HepG2 (cell line): ENCODE measurements around the gene BLOC1S4. TPM values are rescaled to one million over a fixed set of nuclear protein-coding genes. Genes with fewer than 3 reads are reported as not detected.

Experiments
- ARID3A ChIP-seq: IDR thresholded peaks from 2 replicates; pipeline ENCODE4 v1.6.1; 2012; ENCODE audit warnings: low read depth, low read length, improper control_type of control experiment
- ASH2L ChIP-seq: fragments of 300-600, 200-600 bp; sonication (generic); IDR thresholded peaks from 2 replicates; pipeline ENCODE4 v1.7.0; 2017; ENCODE audit warnings: low read depth, mild to moderate bottlenecking, moderate library complexity, mixed read lengths, low read length; ENCODE audit not compliant: insufficient read length
- CBFB ChIP-seq: sonication (generic); formaldehyde crosslinking; IDR thresholded peaks from 2 replicates; pipeline ENCODE4 v1.4.0; 2020; ENCODE audit warnings: missing genetic modification reagents
- GATAD1 ChIP-seq: IDR thresholded peaks from 2 replicates; pipeline ENCODE4 v1.6.1; 2016; ENCODE audit warnings: missing genetic modification reagents, missing compliant biosample characterization
- KLF6 ChIP-seq: IDR thresholded peaks from 2 replicates; pipeline ENCODE4 v1.8.0; 2016; ENCODE audit warnings: missing biosample characterization, missing genetic modification reagents
- MAFG ChIP-seq: sonication (generic); formaldehyde crosslinking; IDR thresholded peaks from 2 replicates; pipeline ENCODE4 v1.5.1; 2020; ENCODE audit warnings: mild to moderate bottlenecking, missing genetic modification reagents
- MAZ ChIP-seq, 2 experiments: sonication (generic) in 1 of 2; formaldehyde crosslinking in 1 of 2; IDR thresholded peaks; 2 replicates each; pipeline versions ENCODE4 v1.5.0 to v1.6.1; 2012 to 2020; ENCODE audit warnings: low read depth in 2 of 2, mild to moderate bottlenecking in 2 of 2, borderline replicate concordance in 1 of 2, improper control_type of control experiment in 1 of 2, low read length in 1 of 2, missing genetic modification reagents in 1 of 2, moderate library complexity in 1 of 2
- MIXL1 ChIP-seq: IDR thresholded peaks from 2 replicates; pipeline ENCODE4 v1.6.1; 2016
- RCOR2 ChIP-seq: IDR thresholded peaks from 2 replicates; pipeline ENCODE4 v1.6.1; 2016; ENCODE audit warnings: missing biosample characterization, missing genetic modification reagents
- RFX3 ChIP-seq: IDR thresholded peaks from 2 replicates; pipeline ENCODE4 v1.6.1; 2016; ENCODE audit warnings: missing biosample characterization, missing genetic modification reagents
- RFXAP ChIP-seq: sonication (generic); formaldehyde crosslinking; IDR thresholded peaks from 2 replicates; pipeline ENCODE4 v1.4.0; 2020; ENCODE audit warnings: missing genetic modification reagents, borderline replicate concordance
- SAFB2 ChIP-seq: sonication (generic); formaldehyde crosslinking; IDR thresholded peaks from 2 replicates; pipeline ENCODE4 v1.5.1; 2020; ENCODE audit warnings: missing genetic modification reagents, low read depth, mild to moderate bottlenecking, borderline replicate concordance
- SP1 ChIP-seq, 2 experiments: fragments of 450-650 bp in 1 of 2; sonication (generic) in 1 of 2; formaldehyde crosslinking in 1 of 2; IDR thresholded peaks; 2 replicates each; pipeline versions ENCODE4 v1.4.0 to v1.6.1; 2016 to 2020; ENCODE audit warnings: missing genetic modification reagents in 1 of 2
- SP140L ChIP-seq: sonication (generic); formaldehyde crosslinking; IDR thresholded peaks from 2 replicates; pipeline ENCODE4 v1.4.0; 2020; ENCODE audit warnings: missing genetic modification reagents, borderline replicate concordance
- TBL1XR1 ChIP-seq: fragments of 150-350 bp; IDR thresholded peaks from 2 replicates; pipeline ENCODE4 v1.6.1; 2014; ENCODE audit warnings: borderline replicate concordance, low read length; ENCODE audit not compliant: partially characterized antibody
- TCF7L2 ChIP-seq: IDR thresholded peaks from 2 replicates; pipeline ENCODE4 v1.6.1; 2011; ENCODE audit warnings: mild to moderate bottlenecking, low read depth, low read length, moderate library complexity
- ZFP36L1 ChIP-seq: sonication (generic); formaldehyde crosslinking; IDR thresholded peaks from 2 replicates; pipeline ENCODE4 v1.8.0; 2022; ENCODE audit warnings: mild to moderate bottlenecking, missing genetic modification reagents, moderate library complexity
- ZFX ChIP-seq: sonication (generic); formaldehyde crosslinking; IDR thresholded peaks from 2 replicates; pipeline ENCODE4 v1.4.0; 2020; ENCODE audit warnings: mild to moderate bottlenecking, low read depth, missing genetic modification reagents, moderate library complexity
- ZNF383 ChIP-seq: sonication (generic); formaldehyde crosslinking; IDR thresholded peaks from 2 replicates; pipeline ENCODE4 v1.4.0; 2020; ENCODE audit warnings: missing genetic modification reagents, mild to moderate bottlenecking, borderline replicate concordance
- ZNF569 ChIP-seq: sonication (generic); formaldehyde crosslinking; IDR thresholded peaks from 2 replicates; pipeline ENCODE4 v1.5.0; 2020; ENCODE audit warnings: mild to moderate bottlenecking, missing genetic modification reagents, moderate library complexity, borderline replicate concordance
- ZNF780A ChIP-seq: sonication (generic); formaldehyde crosslinking; IDR thresholded peaks from 2 replicates; pipeline ENCODE4 v1.8.0; 2022; ENCODE audit warnings: mild to moderate bottlenecking, missing genetic modification reagents, moderate library complexity
- ZSCAN25 ChIP-seq: sonication (generic); formaldehyde crosslinking; IDR thresholded peaks from 2 replicates; pipeline ENCODE4 v1.8.0; 2022; ENCODE audit warnings: mild to moderate bottlenecking, missing genetic modification reagents
- polyA plus RNA-seq, 8 experiments: library from polyadenylated mRNA; depleted of rRNA in 3 of 8; stranded (reverse) in 7 of 8; unstranded in 1 of 8; fragments of >200 nt; fragmentation: Illumina TruSeq in 4 of 8; extraction: Trizol in 4 of 8; gene quantifications; 2 replicates each; pipeline versions ENCODE4 v1.2.1 to v1.2.3, GENCODE V29; 2011 to 2016; ENCODE audit warnings: low read depth in 4 of 8, missing spikeins in 1 of 8, mixed read lengths in 1 of 8; ENCODE audit not compliant: insufficient read depth in 1 of 8
- total RNA-seq, 5 experiments: library from RNA; depleted of rRNA; stranded (reverse); fragments of >200 nt; fragmentation: Illumina TruSeq; extraction: Trizol; gene quantifications; 2 replicates each; pipeline ENCODE4 v1.2.3, GENCODE V29; 2016; ENCODE audit warnings: low read depth in 1 of 5
- TF ChIP-seq, protein P1 (sequence below): IDR thresholded peaks from 2 replicates; pipeline ENCODE4 v1.6.1; 2016; ENCODE audit warnings: missing compliant biosample characterization, missing genetic modification reagents, borderline replicate concordance
- TF ChIP-seq, protein P2 (sequence below): sonication (generic); formaldehyde crosslinking; IDR thresholded peaks from 2 replicates; pipeline ENCODE4 v1.5.0; 2020; ENCODE audit warnings: mild to moderate bottlenecking, missing genetic modification reagents

BLOC1S4 gene
- total and polyA plus RNA-seq, 2 of the 13 experiments (the other 11 are each of a cell fraction or from before 2014, with no cell fraction given) = 15.5 to 20.9 TPM

DNA sequence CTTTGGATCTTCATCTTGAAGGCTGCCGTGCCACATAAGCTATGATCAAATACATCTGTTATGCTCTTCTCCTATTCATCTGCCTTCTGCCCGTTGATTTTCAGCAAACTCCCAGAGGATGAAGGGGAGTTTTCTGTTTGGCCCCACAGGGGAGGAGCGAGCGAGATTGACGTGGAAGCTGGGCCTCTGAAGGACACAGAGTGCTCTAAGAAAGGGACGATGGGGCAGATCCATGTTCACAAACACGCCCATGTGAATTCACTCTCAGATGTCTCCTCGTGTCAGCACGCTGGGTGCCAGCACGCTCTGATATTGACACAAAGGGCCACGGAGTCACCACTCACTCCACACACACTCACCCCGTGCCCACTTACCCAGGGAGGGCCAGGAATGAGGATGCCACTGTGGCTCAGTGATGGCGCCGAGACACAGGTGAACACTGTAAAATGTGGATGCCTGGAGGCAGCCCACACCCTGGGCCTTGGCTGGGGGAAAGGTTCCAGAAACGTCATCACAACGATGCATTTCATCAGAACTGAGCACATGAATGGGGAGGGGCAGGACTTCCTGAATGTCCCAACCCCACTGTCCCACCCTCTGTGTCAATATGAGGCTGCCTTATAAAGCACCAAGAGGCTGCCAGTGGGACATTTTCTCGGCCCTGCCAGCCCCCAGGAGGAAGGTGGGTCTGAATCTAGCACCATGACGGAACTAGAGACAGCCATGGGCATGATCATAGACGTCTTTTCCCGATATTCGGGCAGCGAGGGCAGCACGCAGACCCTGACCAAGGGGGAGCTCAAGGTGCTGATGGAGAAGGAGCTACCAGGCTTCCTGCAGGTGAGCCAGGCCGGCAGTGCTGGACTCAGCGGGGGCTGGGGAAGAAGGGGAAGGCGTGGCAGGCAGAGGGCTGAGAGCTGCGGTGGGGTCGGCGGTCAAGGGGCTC lies 22.5 kb upstream of the BLOC1S4 start, which contains the start of gene S100P (continued):
- TF ChIP-seq, protein P1, sequence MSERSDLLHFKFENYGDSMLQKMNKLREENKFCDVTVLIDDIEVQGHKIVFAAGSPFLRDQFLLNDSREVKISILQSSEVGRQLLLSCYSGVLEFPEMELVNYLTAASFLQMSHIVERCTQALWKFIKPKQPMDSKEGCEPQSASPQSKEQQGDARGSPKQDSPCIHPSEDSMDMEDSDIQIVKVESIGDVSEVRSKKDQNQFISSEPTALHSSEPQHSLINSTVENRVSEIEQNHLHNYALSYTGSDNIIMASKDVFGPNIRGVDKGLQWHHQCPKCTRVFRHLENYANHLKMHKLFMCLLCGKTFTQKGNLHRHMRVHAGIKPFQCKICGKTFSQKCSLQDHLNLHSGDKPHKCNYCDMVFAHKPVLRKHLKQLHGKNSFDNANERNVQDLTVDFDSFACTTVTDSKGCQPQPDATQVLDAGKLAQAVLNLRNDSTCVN (CRISPR knock-in tag) = peak; percentile 63
- TF ChIP-seq SAFB2 = no peak; the same call in 1 of the 2 replicates
- TF ChIP-seq ZFP36L1 (CRISPR knock-in tag) = no peak
- TF ChIP-seq MIXL1 = no peak; the same call in 1 of the 2 replicates
- TF ChIP-seq GATAD1 (CRISPR knock-in tag) = peak; percentile 72
- no peak for TF ChIP-seq ARID3A
- TF ChIP-seq ZNF569 (CRISPR knock-in tag) = no peak
- 0 out of 2 replicates have a peak, but pooled peaks have one; percentile 56 for TF ChIP-seq ZSCAN25
- TF ChIP-seq SP140L (CRISPR knock-in tag) = no peak
- peak; percentile 61; the same call in 1 of the 2 replicates for TF ChIP-seq RCOR2 (CRISPR knock-in tag)
- peak; percentile 80; the same call in 1 of the 2 replicates for TF ChIP-seq ZFX (CRISPR knock-in tag)
- TF ChIP-seq ZNF383 (CRISPR knock-in tag) = no peak
- no peak for TF ChIP-seq TBL1XR1
- peak; percentile 58; the same call in 1 of the 2 replicates for TF ChIP-seq MAFG (CRISPR knock-in tag)
- no peak for TF ChIP-seq SP1 (IDR thresholded peaks at IDR 0.05)
- peak; percentile 11; the same call in 1 of the 2 replicates for TF ChIP-seq SP1 (CRISPR knock-in tag; IDR thresholded peaks at IDR 0.05)
- no peak for TF ChIP-seq TCF7L2
- peak; percentile 44; the same call in 1 of the 2 replicates for TF ChIP-seq MAZ (IDR thresholded peaks at IDR 0.05; ENCODE audit: borderline replicate concordance, low read depth, low read length)
- peak; percentile 87 for TF ChIP-seq MAZ (CRISPR knock-in tag; IDR thresholded peaks at IDR 0.05; ENCODE audit: low read depth)
- TF ChIP-seq RFX3 (CRISPR knock-in tag) = no peak
- TF ChIP-seq, protein P2, sequence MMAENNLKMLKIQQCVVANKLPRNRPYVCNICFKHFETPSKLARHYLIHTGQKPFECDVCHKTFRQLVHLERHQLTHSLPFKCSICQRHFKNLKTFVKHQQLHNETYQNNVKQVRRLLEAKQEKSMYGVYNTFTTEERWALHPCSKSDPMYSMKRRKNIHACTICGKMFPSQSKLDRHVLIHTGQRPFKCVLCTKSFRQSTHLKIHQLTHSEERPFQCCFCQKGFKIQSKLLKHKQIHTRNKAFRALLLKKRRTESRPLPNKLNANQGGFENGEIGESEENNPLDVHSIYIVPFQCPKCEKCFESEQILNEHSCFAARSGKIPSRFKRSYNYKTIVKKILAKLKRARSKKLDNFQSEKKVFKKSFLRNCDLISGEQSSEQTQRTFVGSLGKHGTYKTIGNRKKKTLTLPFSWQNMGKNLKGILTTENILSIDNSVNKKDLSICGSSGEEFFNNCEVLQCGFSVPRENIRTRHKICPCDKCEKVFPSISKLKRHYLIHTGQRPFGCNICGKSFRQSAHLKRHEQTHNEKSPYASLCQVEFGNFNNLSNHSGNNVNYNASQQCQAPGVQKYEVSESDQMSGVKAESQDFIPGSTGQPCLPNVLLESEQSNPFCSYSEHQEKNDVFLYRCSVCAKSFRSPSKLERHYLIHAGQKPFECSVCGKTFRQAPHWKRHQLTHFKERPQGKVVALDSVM (CRISPR knock-in tag) = peak; percentile 71
- TF ChIP-seq CBFB (CRISPR knock-in tag) = peak; percentile 74; the same call in 1 of the 2 replicates
- TF ChIP-seq ASH2L = peak; percentile 89
- TF ChIP-seq KLF6 (CRISPR knock-in tag) = peak; percentile 96; the same call in 1 of the 2 replicates
- TF ChIP-seq RFXAP = peak; percentile 64; the same call in 1 of the 2 replicates
- no peak for TF ChIP-seq ZNF780A (CRISPR knock-in tag)
